Uterus (tissue), 2 donors: ENCODE results near the gene MEST.

Source experiments
- CTCF ChIP-seq, 4 experiments: fragments of 200-600 bp in 2 of 4; fragments of 450-650 bp in 2 of 4; sonication (generic) in 2 of 4; IDR thresholded peaks; one replicate each; pipeline ENCODE4 v1.5.1; 2016 to 2019; ENCODE audit warnings: antibody characterized with exemption in 4 of 4, mild to moderate bottlenecking in 2 of 4, moderate library complexity in 1 of 4
- POLR2A ChIP-seq, 2 donors: fragments of 450-650 bp; IDR thresholded peaks; one replicate each; pipeline ENCODE4 v1.6.1; 2016; ENCODE audit warnings: antibody characterized with exemption in 2 of 2, mild to moderate bottlenecking in 1 of 2, moderate library complexity in 1 of 2

GRCh38 chr7:130489140-130489983, 2.5 kb upstream of the MEST start:
- TF ChIP-seq CTCF (IDR thresholded peaks at IDR 0.05) (no peak), POLR2A (IDR thresholded peaks at IDR 0.05) (no peak)
